Gastroesophageal sphincter (tissue), 4 donors: ENCODE results near the gene ZDHHC11B. TPM values are rescaled to one million over a fixed set of nuclear protein-coding genes. Genes with fewer than 3 reads are reported as not detected.
"Not testable (repeated sequence)": the region's sequence is repeated elsewhere in the genome, so short reads cannot be mapped to it uniquely, and the experiment has no call there.

ENCODE experiments used
- ATAC-seq: fragments of 150-250 bp; one replicate; pipeline ENCODE4 v1.9.1; 2016; ENCODE audit warnings: mild to moderate bottlenecking, moderate library complexity
- H3K27ac ChIP-seq, 4 donors: fragments of 200-600 bp; sonication (generic) in 3 of 4; 1 replicate in 3 of 4; 2 replicates in 1 of 4; pipeline ENCODE4 v1.5.1; 2016 to 2019
- H3K27me3 ChIP-seq: fragments of 200-600 bp; sonication (generic); one replicate; pipeline ENCODE4 v1.5.1; 2019
- H3K36me3 ChIP-seq, 2 donors: fragments of 200-600 bp; sonication (generic); one replicate each; pipeline ENCODE4 v1.5.1; 2019; ENCODE audit warnings: control low read depth in 1 of 2
- H3K4me1 ChIP-seq, 3 donors: fragments of 200-600 bp; sonication (generic); 1 replicate in 2 of 3; 2 replicates in 1 of 3; pipeline ENCODE4 v1.5.1; 2016 to 2019; ENCODE audit warnings: control low read depth in 2 of 3
- H3K4me3 ChIP-seq, 2 donors: fragments of 200-600 bp; sonication (generic); one replicate each; pipeline ENCODE4 v1.5.1; 2019; ENCODE audit warnings: mild to moderate bottlenecking in 1 of 2, moderate library complexity in 1 of 2
- H3K9me3 ChIP-seq, 3 donors: fragments of 200-600 bp; sonication (generic); one replicate each; pipeline ENCODE4 v1.5.1; 2017 to 2019; ENCODE audit warnings: control low read depth in 2 of 3
- EP300 ChIP-seq: sonication (generic); formaldehyde crosslinking; IDR thresholded peaks from one replicate; pipeline ENCODE4 v1.6.1; 2017; ENCODE audit warnings: antibody characterized with exemption, mild to moderate bottlenecking
- POLR2A ChIP-seq, 2 donors: fragments of 450-650 bp; IDR thresholded peaks; one replicate each; pipeline ENCODE4 v1.6.1; 2017; ENCODE audit warnings: antibody characterized with exemption in 2 of 2, mild to moderate bottlenecking in 2 of 2, moderate library complexity in 1 of 2
- POLR2AphosphoS5 ChIP-seq: sonication (generic); formaldehyde crosslinking; IDR thresholded peaks from one replicate; pipeline ENCODE4 v1.6.1; 2017; ENCODE audit warnings: antibody characterized with exemption
- WGBS, 2 donors: methylation state at CpG; one replicate each; pipeline ENCODE4 v1.1.5; 2018; ENCODE audit warnings: low coverage in 1 of 2; 5-methylcytosine and 5-hydroxymethylcytosine counted together
- total RNA-seq, 4 donors: library from RNA; depleted of rRNA; stranded (reverse); fragments of >200 nt; gene quantifications; one replicate each; pipeline ENCODE4 v1.1.0, GENCODE V29; 2016
- TF ChIP-seq, protein P1 (sequence below), 4 experiments: fragments of 200-600 bp in 2 of 4; fragments of 450-650 bp in 2 of 4; sonication (generic) in 1 of 4; IDR thresholded peaks; one replicate each; pipeline ENCODE4 v1.5.1; 2017 to 2019; ENCODE audit warnings: antibody characterized with exemption in 4 of 4, mild to moderate bottlenecking in 2 of 4, moderate library complexity in 2 of 4

ZDHHC11B gene
- total RNA-seq, 4 donors from 2014 or later, result 3.1 to 14.3 (median 6.9) TPM

DNA sequence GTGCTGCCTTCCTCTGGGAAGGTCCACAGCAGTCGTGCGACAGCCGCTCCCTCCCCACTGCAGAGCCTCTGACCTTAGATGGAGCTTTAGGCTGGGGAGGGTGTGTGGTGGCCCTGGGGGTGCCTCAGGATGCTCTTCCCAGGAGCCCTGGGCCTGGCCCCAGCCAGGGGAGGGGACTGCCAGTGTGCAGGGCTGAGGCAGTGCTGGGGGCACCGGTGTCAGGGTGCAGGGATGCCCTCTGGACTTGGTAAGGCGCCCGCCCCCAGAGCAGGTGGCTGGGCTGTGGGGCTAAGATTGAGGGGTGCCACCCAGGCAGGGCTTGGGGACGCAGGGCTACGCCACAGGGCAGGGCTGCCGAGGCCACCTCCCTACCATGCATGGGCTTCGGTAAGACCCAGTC is 13.9 kb downstream of the ZDHHC11B start:
- H3K4me3 ChIP-seq, H3K27me3 ChIP-seq, H3K27ac ChIP-seq, ATAC-seq, H3K9me3 ChIP-seq: not testable (repeated sequence)
- peaks cover 0 to 17% (median 0%) of the 10 kb centered on the region in 3 donors for H3K4me1 ChIP-seq
- H3K36me3 ChIP-seq, result peaks cover 0 to 14% of the 10 kb centered on the region in 2 donors
- WGBS, 2 donors, result no CpG with 5 or more reads among the region's 10 CpGs

DNA sequence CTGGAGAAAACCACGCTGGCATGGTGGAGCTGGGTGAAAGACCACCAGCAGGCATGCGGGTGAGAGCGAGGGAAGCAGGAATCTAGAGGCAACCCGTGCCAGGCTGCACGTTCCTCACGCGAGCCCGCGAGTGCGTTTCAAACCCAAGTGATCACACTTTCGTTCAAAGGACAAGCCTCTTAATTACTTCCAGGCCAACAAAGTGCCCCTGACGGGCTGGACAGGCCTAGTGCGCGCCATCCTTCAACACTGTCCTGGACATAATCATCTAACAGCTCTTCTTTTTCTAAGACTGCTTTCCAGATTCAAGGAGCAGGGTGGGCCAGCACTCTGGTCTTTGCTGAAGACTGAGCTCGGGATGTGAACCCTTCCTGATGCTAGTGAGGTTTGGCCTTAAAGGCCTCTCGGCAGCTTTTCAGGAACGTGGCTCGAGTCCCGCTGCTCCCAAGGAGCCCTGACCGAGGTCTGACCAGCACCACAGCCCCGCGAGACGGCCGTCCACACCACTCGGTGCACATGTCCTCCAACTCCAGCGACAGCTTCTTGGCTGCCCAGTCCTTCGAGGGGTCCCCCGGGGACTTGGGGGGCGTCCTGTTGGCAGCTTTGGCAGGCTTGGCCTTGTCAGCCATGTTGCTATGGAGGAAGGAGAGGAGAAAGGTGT is 14.9 kb downstream of the ZDHHC11B start:
- H3K9me3 ChIP-seq, H3K27me3 ChIP-seq, ATAC-seq, H3K4me3 ChIP-seq, H3K27ac ChIP-seq: not testable (repeated sequence)
- Histone ChIP-seq H3K36me3 (peaks cover 0 to 18% of the 10 kb centered on the region in 2 donors), H3K4me1 (peaks cover 0 to 10% (median 0%) of the 10 kb centered on the region in 3 donors)
- WGBS, 2 donors, result 90 to 92% methylated on average over 4 to 15 of the region's 29 CpGs

DNA sequence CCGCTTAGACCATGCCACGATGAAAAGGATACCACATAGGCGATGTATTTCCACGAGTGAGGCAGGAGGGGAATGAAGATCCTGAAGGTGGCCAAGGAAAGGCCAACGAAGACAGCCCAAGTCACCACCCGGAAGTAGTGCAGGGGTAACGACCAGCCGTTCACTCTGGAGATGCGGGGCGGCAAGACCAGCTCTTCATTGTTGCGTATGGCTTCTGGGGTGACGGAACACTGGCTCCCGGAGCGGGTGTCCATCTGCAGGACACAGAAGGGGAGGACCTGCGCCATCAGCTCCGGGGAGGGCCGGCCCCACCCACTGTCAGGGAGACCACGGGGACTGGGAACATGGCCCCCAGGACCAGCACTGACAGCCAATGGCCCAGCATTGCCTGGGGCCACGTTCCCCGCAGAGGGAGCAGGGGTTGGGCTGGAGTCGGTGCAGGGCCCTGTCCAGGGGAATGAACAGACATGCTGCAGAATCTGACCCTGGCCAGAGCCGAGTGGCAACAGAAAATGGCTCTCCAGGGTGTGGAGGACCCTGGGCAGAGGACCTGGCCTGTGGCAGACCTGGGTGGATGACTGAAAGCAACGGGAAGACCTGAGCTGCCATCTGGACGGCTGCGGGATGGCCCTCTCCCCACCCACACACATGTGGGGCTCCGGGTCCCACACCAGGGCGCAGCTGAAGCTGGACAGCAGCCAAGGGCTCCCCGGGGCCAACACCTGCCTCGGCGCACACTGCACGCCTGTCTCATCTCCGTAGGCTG is 17.7 kb downstream of the ZDHHC11B start:
- no peaks in the 10 kb centered on the region for H3K9me3 ChIP-seq
- H3K4me1 ChIP-seq, result no peaks in the 10 kb centered on the region
- no peaks in the 10 kb centered on the region for H3K27me3 ChIP-seq
- peaks cover 0 to 31% of the 10 kb centered on the region in 2 donors for H3K36me3 ChIP-seq
- no peak for ATAC-seq
- TF ChIP-seq POLR2AphosphoS5 (no peak), EP300 (no peak), POLR2A (IDR thresholded peaks at IDR 0.05) (no peak)
- TF ChIP-seq, protein P1, sequence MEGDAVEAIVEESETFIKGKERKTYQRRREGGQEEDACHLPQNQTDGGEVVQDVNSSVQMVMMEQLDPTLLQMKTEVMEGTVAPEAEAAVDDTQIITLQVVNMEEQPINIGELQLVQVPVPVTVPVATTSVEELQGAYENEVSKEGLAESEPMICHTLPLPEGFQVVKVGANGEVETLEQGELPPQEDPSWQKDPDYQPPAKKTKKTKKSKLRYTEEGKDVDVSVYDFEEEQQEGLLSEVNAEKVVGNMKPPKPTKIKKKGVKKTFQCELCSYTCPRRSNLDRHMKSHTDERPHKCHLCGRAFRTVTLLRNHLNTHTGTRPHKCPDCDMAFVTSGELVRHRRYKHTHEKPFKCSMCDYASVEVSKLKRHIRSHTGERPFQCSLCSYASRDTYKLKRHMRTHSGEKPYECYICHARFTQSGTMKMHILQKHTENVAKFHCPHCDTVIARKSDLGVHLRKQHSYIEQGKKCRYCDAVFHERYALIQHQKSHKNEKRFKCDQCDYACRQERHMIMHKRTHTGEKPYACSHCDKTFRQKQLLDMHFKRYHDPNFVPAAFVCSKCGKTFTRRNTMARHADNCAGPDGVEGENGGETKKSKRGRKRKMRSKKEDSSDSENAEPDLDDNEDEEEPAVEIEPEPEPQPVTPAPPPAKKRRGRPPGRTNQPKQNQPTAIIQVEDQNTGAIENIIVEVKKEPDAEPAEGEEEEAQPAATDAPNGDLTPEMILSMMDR (IDR thresholded peaks at IDR 0.05), result no peak
- H3K4me3 ChIP-seq, result no peak overlapping the region
- no peak overlapping the region for H3K27ac ChIP-seq
- WGBS, 2 donors, result 78 to 79% methylated on average over 16 to 17 of the region's 32 CpGs

DNA sequence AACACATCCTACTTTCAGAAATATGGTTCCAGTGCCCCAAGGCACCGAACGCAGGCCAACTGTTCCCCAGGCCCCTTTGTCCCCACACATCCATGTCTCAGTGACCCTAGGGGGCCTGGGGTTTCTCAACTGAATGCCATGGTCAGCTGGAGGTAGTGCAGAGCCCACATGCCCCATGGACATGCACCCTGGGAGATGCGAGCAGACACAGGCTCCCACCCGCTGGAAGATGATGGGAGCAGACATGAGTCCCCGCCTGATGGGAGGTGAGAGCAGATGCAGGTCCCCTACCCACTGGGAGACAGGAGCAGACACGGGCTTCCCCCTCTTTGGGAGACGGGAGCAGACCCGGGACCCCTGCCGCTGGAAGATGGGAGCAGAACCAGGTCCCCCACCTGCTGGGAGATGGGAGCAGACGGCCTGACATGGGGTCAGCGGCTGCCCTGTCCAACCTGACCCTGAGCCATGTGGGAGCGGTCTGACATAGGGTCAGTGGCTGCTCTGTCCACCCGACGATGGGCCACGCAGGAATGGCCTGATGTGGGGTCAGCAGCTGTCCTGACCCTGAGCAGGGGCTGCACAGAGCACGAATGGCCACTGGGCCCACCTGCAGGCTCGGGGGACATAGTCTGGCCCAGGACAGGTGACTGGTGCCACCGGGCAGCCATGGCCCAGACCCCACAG is 18.4 kb downstream of the ZDHHC11B start:
- Histone ChIP-seq H3K9me3 (no peaks in the 10 kb centered on the region), H3K4me1 (no peaks in the 10 kb centered on the region), H3K27me3 (no peaks in the 10 kb centered on the region), H3K36me3 (peaks cover 0 to 31% of the 10 kb centered on the region in 2 donors), H3K27ac (no peak overlapping the region), H3K4me3 (no peak overlapping the region)
- 72 to 79% methylated on average over 3 to 5 of the region's 18 CpGs for WGBS, 2 donors
- TF ChIP-seq, protein P1 (IDR thresholded peaks at IDR 0.05), result no peak
- no peak for TF ChIP-seq POLR2A (IDR thresholded peaks at IDR 0.05)
- TF ChIP-seq EP300, result no peak
- no peak for TF ChIP-seq POLR2AphosphoS5
- no peak for ATAC-seq

DNA sequence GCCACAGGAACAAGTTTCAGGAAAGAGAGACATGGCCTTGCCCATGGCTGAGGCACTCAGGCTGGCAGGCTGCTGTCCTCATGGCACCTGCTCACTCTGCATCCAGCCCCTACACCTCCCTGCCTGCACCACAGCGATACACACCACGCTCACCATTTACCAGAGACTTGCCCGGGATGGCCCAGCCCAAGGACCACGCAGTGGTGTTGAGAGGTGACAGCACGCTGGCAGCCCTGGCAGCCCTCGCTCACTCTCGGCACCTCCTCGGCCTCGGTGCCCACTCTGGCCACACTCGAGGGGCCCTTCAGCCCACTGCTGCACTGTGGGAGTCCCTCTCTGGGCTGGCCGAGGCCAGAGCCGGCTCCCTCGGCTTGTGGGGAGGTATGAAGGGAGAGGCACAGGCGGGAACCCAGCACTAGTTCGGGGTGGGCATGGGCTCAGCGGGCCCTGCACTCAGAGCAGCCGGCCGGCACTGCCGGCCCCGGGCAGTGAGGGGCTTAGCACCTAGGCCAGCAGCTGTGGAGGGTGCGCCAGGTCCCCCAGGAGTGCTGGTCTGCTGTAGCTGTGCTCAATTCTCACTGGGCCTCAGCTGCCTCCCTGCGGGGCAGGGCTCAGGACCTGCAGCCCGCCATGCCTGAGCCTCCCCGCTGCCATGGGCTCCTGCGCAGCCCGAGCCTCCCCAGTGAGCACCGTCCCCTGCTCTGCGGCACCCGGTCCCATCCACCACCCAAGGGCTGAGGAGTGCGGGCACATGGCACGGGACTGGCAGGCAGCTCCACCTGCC is 20.3 kb downstream of the ZDHHC11B start:
- H3K4me3 ChIP-seq, result no peak overlapping the region
- 90 to 98% methylated on average over 4 to 8 of the region's 31 CpGs for WGBS, 2 donors
- H3K27me3 ChIP-seq, result no peaks in the 10 kb centered on the region
- ATAC-seq, result no peak
- no peak for TF ChIP-seq POLR2AphosphoS5
- TF ChIP-seq, protein P1 (IDR thresholded peaks at IDR 0.05), result no peak
- no peak for TF ChIP-seq EP300
- no peak for TF ChIP-seq POLR2A (IDR thresholded peaks at IDR 0.05)
- H3K27ac ChIP-seq, result no peak overlapping the region
- H3K36me3 ChIP-seq, result peaks cover 0 to 31% of the 10 kb centered on the region in 2 donors
- H3K4me1 ChIP-seq, result peaks cover 0 to 14% (median 9%) of the 10 kb centered on the region in 3 donors
- no peaks in the 10 kb centered on the region for H3K9me3 ChIP-seq
